GM19397 (cell line): ENCODE measurements around the gene OGFRL1.

ENCODE experiments used
- ATAC-seq: cut with Tn5 transposase; IDR thresholded peaks from one replicate; pipeline ENCODE4 v1.9.1; 2021; ENCODE audit warnings: mild to moderate bottlenecking, moderate library complexity; ENCODE audit not compliant: unreplicated experiment

The OGFRL1 gene

DNA sequence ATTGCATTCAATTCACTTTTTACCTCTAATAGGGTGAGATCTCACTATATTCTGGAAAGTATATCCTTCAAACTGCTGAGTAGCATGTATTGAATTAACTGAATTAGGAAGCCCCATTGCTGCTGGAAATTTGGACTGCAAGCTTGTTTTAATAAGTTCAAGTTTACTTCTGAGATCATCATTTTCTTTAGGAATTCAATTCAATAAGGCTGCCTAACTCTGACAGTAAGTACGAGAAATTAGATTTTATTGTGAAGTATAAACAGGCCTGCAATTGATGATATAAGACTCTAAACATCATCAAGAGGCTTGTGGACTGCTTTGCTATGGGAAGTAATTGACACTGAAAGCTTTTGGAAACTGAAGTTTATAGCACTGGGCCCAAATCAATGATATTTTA, 44.4 kb downstream of the OGFRL1 start:
- no peak for ATAC-seq

DNA sequence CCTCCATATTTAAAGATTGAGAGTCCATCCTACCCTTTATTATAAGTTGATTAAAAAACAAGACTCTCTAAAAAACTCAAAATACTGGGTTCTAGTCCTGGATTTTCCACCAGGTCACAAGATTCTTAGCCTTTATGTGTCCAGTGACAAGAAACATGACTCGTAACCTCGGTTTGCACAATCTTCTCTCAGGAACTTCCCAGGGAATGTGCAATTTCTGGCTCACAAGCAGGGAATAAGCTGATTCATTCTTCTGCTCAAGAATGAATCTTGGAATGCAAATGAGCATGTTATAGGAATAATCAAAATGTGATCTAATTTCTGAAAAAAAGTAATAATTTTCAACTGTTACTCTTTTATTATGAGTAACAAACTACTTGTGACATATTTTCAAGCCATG, 45.1 kb downstream of the OGFRL1 start:
- ATAC-seq: no peak

DNA sequence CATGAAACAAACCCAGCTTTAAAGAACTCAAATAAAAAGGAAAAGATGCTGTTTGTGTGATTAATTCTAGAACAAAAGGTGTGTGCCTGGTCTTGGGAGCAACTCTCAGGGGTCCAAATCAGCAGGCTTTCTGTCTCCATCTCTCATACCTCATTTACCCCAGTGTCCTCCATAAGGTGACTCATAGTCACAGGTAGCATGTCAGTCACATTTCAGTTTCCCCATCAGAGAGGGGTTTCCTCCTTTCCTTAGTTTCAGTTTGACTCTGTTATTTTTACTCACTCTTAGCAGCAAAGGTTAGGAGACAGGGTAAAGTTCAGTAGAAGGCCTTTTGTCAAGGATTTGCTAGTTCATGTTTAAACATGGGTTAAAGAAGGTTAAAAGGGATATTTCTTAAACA, 46.2 kb downstream of the OGFRL1 start:
- no peak for ATAC-seq

DNA sequence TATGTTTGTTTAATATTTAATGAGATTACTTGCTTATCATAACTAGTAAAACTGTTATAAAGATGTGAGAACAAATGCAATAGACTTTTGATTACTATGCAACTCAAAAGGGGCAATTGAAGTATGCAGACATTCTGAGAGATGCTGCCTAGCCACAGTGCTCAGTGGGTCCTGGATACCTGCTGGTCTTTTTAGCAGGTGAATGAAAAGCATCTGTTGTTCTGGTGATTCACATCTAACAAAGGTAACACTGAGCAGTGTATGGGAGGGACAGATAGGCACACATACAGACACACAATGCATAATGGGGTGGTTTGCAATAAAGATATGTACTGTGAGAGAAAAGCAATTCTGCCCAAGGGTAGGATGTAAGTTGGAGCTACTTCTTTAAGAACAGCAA, 46.9 kb downstream of the OGFRL1 start:
- no peak for ATAC-seq

DNA sequence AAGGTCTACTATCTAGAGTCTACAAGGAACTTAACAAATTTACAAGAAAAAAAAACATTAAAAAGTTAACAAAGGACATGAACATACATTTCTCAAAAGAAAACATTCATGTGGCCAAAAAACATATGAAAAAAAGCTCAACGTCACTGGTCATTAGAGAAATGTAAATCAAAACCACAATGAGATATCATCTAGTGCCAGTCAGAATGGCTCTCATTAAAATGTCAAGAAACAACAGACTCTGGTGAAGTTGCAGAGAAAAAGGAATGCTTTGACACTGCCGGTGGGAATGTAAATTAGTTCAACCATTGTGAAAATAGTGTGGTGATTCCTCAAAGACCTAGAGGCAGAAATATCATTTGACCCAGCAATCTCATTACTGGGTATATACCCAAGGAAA, 48.3 kb downstream of the OGFRL1 start:
- ATAC-seq: no peak

DNA sequence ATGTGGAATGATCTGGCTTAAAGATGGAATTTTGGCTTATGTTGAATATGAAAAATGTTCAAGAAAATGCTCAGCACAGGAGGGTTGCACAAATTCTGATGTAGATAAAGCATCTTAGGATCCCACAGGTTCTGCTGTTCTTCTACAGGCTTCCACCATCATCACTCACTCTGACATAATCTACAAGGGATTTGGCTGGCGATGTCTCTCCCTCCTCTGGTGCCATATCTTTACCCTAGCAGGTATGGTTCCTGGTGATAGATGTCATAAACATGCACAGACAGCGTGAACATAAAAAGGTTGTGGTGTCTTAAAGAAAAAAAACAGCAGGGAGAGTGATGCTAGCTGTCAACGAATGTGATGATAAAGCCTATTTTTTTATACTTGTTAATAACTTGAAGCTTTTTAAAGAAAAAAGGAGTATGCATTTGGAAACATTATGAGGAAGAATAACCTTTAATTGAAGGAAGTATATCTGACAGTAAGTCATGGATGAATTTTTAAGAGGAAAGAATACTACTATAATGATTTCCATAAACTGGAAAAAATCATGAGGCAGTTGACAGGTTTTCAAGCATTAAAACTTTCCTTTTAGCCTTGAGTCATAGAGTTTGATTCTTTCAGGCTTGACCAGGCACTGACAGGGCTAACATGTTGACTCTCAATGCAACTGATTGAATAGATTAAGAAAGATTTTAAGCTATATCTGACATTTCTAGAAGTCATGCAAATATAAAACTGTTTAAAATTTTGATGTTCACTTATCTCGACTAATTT, 50.1 kb downstream of the OGFRL1 start:
- ATAC-seq: no peak

DNA sequence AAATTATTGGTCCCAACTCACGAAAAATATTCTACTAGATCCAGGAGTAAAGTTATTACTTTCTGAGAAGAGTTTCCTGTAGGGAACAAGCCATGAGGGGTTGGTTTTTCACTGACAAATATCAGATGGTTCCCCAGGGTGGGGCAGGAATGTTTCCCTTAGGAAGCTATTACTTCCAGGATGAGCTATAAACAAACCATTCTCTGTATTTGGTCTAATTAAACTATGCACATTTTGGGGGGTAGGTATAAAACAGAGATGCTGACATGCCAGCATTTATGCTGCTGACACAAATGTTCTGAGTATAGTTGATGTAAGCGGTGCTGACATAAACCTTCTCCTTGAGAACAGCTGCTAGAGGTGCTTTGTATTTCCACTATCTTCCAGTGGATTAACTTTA, 54.2 kb downstream of the OGFRL1 start:
- ATAC-seq: no peak

DNA sequence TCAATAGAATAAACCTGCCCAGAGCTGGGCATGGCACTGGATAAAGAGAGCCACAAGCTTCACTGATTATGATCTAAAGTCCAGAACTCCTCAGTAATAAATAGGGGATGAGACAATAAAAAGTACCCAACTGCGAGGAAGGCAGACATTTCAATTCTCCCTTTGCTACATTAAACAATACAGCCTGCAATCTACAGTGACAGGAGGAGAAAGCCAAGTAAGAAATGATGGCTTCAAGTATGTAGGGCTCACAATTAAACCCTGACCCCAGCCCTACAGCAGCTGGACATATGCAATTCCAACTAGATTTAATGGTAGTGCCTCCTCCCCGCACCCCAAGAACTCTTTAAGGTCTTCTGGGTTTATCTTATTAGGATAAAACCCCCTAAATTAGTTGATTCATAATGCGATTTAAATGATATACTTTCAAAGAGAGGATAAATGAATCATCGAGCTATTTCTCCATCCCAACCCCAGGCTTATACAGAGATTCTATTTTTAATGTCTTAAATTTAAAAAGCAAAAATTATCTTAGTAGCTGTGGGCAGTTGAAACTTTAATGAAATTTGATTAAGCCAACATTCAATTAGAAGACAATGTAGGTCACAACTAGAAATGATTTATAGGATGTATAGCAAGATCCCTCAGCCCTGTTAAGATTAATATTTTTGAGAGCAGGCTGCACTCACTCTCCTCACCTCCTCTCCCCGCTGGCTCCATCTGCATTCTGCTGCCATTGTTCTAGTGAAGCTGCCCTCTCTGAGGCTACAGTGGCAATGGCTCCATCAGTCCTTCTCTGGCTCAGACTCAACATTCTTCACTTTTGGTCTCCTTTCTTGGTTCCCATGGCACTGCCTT, 57.1 kb downstream of the OGFRL1 start:
- ATAC-seq: no peak

DNA sequence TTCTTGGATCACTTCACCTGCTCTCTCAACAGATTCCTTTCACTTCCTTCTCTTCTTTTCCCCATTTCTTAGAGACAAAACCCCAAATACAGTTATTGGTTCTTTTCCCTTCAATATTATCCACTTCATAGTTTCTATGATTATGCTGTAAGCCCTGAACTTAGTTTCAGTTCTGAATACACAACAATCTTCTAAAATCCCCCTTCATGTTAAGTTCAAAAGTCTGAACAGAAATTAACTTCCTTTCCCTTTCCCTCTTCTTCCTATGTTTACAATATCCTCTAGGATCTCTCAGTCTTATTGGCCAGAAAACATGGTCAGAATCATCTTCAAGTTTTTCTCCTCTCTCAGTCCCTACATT, 57.7 kb downstream of the OGFRL1 start:
- no peak for ATAC-seq

DNA sequence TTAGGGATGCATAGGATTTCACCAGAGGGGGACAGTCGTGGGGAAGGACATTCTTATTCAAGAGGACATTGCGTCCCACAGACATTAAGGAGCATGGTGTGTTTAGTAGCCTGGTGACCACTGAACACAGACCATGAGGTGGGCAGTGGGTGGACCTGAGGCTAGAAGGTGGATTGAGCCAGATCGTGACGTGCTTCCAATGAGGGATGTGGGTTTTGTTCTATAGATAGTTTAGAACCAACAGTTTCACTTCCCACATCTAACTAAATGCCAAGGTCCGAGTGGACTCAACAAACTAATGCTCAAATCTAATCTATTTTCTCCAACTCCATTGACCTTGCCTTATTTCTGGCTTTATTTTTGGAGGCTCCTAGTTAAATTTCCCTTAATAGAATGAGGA, 58.5 kb downstream of the OGFRL1 start:
- ATAC-seq: peak; percentile 47

DNA sequence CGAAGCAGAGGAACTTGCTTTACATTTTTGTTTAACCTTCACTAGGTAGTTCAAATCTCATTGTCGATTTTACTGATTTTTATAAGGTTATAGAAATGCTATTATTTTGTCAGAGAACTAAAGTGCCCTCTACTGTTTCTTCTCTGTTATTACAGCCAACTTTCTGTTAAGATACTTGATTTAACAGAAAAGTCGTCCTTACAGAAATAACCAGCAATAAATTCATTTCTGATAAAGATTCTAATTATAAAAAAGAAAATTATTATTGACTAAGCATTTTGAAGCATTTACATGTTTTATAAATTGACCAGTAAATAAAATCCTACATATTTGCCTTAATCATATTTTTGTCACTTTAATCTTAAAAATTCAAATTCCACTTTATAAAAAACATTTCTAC, 60.8 kb downstream of the OGFRL1 start:
- ATAC-seq: no peak

DNA sequence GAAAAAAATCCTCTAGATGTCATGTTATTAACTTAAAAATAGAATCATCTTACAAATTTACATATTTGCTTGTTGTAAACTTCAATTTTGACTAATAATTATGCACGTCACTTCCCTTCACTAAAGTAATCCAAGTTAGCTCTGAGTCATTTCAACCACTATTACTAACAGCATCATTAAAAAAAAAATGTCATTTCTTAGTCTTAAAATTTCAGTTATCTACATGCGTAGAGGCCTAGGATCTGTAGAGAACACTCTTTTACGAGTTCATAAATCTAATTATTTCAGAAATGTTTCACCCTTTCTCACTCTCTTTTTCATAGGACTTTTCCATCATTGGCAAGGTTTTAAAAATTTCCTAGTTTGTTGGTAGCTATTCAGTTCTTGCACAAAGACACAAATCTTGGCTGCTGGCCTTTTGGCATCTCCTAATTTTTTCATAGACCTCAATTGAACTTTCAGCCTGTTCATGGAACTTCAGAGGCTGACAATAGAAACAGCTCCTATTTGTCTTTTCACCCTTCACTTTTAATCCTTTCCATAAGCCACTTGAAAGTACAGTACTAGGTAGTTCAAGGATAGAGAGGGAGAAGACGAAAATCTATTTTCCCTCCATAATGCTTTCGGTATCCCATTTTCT, 61.5 kb downstream of the OGFRL1 start:
- ATAC-seq: no peak

DNA sequence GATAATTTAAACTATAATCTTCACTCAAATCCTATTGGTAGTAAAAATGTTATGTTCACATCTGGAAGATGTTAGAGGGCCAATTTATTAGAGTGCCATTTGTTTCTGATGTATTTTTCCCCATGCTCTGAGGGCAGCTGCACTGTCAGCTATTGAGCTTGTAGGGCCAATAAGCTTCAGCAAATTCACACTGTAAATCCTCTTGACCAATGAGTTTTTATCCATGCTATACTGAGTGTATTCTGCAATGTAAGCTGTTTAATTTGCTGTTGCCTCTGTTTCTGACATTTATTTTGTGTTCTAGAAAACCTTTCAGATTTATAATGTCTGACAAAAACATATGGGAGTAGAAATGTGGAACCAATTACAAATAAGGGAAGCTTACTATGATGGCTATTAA, 62.6 kb downstream of the OGFRL1 start:
- no peak for ATAC-seq
